ENCODE measurements around the gene BCL2L11. TPM values are rescaled to one million over a fixed set of nuclear protein-coding genes. Genes with fewer than 3 reads are reported as not detected.

BCL2L11 gene
- total and polyA plus RNA-seq, 9 donors: 11.6 to 34.7 (median 20.2) TPM

DNA sequence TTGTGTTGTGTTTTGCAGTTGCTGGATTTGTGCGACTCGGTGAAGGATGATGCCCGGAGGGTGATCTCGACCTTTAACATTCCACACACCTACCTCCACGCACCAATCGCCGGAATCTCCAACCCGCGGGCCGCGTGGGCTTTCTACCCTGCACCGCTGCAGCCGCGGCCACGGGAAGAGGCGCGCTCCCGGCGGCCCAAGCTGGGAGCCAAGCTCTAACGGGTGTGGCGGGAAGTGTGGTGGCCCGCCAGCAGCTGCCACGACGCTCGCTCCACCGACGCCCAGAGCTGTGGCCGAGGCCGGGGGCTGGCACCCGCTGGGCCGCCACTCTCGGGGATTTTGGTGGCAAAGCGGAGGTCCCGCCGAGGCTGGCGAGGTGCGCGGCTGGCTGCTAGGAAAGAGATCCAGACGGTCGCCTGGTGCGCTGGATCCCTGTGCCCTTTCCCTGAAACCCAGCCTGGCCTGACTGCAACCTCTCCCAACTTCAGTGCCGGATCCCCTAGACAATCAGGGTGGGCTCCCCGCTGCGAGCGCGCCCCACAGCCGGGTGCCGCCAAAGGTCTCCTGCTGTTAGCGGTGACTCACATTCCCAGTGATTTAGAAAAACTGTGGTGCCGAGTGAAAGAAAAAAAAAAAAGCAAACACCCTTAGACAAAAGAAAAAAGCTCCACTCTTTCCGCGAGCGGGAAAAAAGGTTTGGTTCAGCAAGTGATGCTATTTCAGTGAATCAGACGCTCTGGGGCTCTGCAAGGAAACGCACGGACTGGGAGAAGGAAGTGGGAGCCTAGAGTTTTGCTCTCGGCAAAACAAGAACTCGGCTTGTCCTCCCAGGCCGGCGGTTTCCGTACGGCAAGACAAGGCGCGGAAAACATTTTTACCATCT is 2.9 kb upstream of the BCL2L11 start:
- intact Hi-C loops (cut with DNase I): loop anchor here in 1 of 4 donors (10.0 kb wide), 1 partner anchor 547 kb away; no protein-coding TSS in a partner anchor
- H3K27me3 ChIP-seq: no peaks in the 10 kb centered on the region
- WGBS, 3 donors: 11 to 13% (median 13%) methylated on average over 55 to 64 of the region's 64 CpGs
- H3K4me1 ChIP-seq (ENCODE audit: insufficient read depth): peaks cover 8% of the 10 kb centered on the region
- TF ChIP-seq POLR2A (IDR thresholded peaks at IDR 0.05) (no peak), EP300 (IDR thresholded peaks at IDR 0.05) (no peak)
- TF ChIP-seq, protein P1, sequence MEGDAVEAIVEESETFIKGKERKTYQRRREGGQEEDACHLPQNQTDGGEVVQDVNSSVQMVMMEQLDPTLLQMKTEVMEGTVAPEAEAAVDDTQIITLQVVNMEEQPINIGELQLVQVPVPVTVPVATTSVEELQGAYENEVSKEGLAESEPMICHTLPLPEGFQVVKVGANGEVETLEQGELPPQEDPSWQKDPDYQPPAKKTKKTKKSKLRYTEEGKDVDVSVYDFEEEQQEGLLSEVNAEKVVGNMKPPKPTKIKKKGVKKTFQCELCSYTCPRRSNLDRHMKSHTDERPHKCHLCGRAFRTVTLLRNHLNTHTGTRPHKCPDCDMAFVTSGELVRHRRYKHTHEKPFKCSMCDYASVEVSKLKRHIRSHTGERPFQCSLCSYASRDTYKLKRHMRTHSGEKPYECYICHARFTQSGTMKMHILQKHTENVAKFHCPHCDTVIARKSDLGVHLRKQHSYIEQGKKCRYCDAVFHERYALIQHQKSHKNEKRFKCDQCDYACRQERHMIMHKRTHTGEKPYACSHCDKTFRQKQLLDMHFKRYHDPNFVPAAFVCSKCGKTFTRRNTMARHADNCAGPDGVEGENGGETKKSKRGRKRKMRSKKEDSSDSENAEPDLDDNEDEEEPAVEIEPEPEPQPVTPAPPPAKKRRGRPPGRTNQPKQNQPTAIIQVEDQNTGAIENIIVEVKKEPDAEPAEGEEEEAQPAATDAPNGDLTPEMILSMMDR (IDR thresholded peaks at IDR 0.05): no peak
- H3K4me3 ChIP-seq: peak overlapping the region; percentile 27
- H3K27ac ChIP-seq: no peak overlapping the region
- H3K36me3 ChIP-seq: no peaks in the 10 kb centered on the region
- no peaks in the 10 kb centered on the region for H3K9me3 ChIP-seq
- DNase-seq: peak; percentile 13 to 42 (median 23)

DNA sequence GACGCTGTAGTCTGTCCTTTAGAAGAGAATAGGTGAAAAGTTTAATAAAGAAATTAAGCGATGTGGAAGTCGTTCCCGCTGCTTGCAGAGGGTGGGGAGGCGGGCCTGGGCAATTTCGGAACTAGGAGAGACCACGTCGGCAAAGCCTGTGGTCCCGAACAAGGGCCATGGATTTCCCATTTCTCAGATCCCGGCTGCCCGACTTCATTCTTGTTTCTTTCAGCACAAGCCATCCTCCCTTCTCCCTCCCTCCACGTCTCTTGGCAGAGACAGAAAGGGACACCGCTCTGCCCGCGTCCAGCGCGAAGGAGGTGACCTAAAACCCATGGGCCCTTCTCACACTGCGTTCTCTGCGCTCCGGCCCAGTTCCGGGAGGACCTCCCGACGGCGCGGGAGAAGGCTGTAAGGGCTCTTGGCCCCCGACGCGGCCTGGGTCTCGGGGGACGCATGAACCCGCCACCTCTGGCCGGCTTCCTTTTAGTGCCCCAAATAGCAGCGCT is 2.2 kb upstream of the BCL2L11 start:
- H3K27ac ChIP-seq: no peak overlapping the region
- no peak for TF ChIP-seq POLR2A (IDR thresholded peaks at IDR 0.05)
- TF ChIP-seq EP300 (IDR thresholded peaks at IDR 0.05): no peak
- TF ChIP-seq, protein P1 (IDR thresholded peaks at IDR 0.05): no peak
- H3K36me3 ChIP-seq: no peaks in the 10 kb centered on the region
- H3K4me3 ChIP-seq: no peak overlapping the region
- peaks cover 8% of the 10 kb centered on the region for H3K4me1 ChIP-seq (ENCODE audit: insufficient read depth)
- intact Hi-C loops (cut with DNase I): loop anchor here in 1 of 4 donors (10.0 kb wide), 1 partner anchor 546 kb away; no protein-coding TSS in a partner anchor
- 45 to 52% (median 51%) methylated on average over 33 of the region's 33 CpGs for WGBS, 3 donors
- peak in 3 of 5 donors; percentile 22 to 39 (median 38) for DNase-seq
- no peaks in the 10 kb centered on the region for H3K9me3 ChIP-seq
- H3K27me3 ChIP-seq: no peaks in the 10 kb centered on the region

DNA sequence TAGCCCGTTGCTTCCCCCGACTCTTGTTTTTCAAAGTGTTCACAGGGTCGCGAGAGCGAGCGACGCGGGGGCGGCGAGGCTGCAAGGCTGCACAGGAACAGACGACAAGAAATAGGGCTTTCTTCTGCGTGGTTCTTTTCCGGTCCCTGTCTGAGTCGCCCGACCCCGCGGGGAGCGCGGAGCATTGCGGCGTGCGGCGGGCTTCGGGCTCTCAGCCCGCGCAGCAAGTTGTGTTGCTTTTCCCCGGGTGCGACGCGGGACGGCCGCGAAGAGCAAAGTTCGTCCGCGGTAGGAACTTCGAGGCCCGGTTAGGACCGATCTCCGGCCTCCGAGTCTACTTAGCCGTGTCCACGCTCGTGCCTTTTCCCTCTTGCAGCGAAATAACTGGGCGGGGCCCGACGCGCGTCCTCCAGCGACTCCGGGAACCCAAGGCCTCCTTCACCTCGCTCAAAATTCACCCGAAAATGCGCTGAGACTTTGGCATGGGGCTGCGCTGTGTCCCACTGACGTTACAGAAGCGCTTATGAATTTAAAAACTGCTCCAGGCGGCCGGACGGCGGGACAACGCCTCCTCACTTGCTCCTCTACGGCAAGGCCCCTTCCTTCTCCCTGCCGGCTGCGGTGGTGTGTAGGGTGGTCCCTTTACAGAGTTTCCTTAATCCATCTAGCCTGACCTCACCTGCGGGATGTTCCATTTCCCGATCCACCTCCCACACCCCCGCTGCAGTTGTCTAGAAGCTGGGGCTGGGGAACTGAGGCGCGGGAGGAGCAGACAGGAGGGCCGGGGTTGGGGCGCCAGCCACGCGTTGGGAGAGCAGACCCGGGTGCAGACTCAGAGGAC is 1.5 kb upstream of the BCL2L11 start:
- no peaks in the 10 kb centered on the region for H3K27me3 ChIP-seq
- WGBS, 3 donors: 16 to 37% (median 23%) methylated on average over 76 of the region's 76 CpGs
- intact Hi-C loops (cut with DNase I): loop anchor here in 1 of 4 donors (10.0 kb wide), 1 partner anchor 546 kb away; no protein-coding TSS in a partner anchor
- TF ChIP-seq POLR2A (IDR thresholded peaks at IDR 0.05) (no peak), EP300 (IDR thresholded peaks at IDR 0.05) (no peak)
- TF ChIP-seq, protein P1 (IDR thresholded peaks at IDR 0.05): no peak
- peak; percentile 8 to 41 (median 33) for DNase-seq
- no peaks in the 10 kb centered on the region for H3K36me3 ChIP-seq
- H3K4me1 ChIP-seq (ENCODE audit: insufficient read depth): peaks cover 12% of the 10 kb centered on the region
- H3K9me3 ChIP-seq: no peaks in the 10 kb centered on the region
- no peak overlapping the region for H3K27ac ChIP-seq
- H3K4me3 ChIP-seq: no peak overlapping the region

DNA sequence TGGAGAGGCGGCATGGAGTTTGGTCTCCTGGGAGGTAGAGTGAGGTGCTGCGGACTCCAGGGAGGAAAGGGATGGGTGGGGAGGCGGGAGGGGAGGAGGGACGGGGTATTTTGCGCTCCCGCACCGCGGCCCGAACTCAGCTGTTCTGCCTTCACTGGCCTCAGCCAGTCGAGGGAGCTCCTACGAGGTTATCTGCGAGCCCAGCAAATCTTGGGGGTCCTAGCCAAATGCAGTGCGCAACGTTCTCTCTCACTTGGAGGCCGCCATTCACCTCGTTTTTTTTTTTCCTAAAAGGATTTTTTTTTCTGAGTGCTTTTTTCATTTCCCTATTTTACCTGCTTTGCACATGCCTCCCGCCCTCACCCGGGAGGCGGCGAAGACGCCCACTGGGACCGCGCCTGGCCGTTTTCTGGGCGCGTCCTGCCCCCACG is 877 bp upstream of the BCL2L11 start:
- intact Hi-C loops (cut with DNase I): loop anchor here in 1 of 4 donors (10.0 kb wide), 1 partner anchor 545 kb away; no protein-coding TSS in a partner anchor
- Histone ChIP-seq H3K4me1 (ENCODE audit: insufficient read depth) (peaks cover 13% of the 10 kb centered on the region), H3K36me3 (no peaks in the 10 kb centered on the region), H3K27me3 (no peaks in the 10 kb centered on the region), H3K4me3 (peak overlapping the region; percentile 65), H3K27ac (no peak overlapping the region), H3K9me3 (no peaks in the 10 kb centered on the region)
- 12 to 23% (median 12%) methylated on average over 27 of the region's 27 CpGs for WGBS, 3 donors
- DNase-seq: peak in 3 of 5 donors; percentile 10 to 40 (median 18)
- TF ChIP-seq, protein P1 (IDR thresholded peaks at IDR 0.05): no peak
- no peak for TF ChIP-seq EP300 (IDR thresholded peaks at IDR 0.05)
- TF ChIP-seq POLR2A (IDR thresholded peaks at IDR 0.05): no peak

Measured in ovary (tissue), 9 donors.